ENCODE results near the gene SH3GLB2.

The SH3GLB2 gene

GRCh38 chr9:129075996-129076639 is 48.0 kb upstream of the SH3GLB2 start:
- no peak for DNase-seq (ENCODE audit: low read depth in 1 of 2, low spot score in 1 of 2)
- H3K27ac ChIP-seq (replicated peaks): no peak overlapping the region

GRCh38 chr9:129074106-129074505 is 46.0 kb upstream of the SH3GLB2 start:
- TF ChIP-seq REST (IDR thresholded peaks at IDR 0.05; ENCODE audit: insufficient replicate concordance, low read depth) (no peak), CTCF (IDR thresholded peaks at IDR 0.05; ENCODE audit: insufficient read depth, low read length) (no peak), GABPA (IDR thresholded peaks at IDR 0.05; ENCODE audit: low read depth) (no peak), SPI1 (IDR thresholded peaks at IDR 0.05; ENCODE audit: borderline replicate concordance, low read depth) (no peak), POLR2AphosphoS5 (IDR thresholded peaks at IDR 0.05; ENCODE audit: low read depth) (no peak)
- DNase-seq (ENCODE audit: low read depth in 1 of 2, low spot score in 1 of 2): no peak
- H3K27ac ChIP-seq (replicated peaks): no peak overlapping the region
- no peaks in the 10 kb centered on the region for H3K27me3 ChIP-seq (ENCODE audit: insufficient read depth, poor library complexity, severe bottlenecking)
- H3K4me3 ChIP-seq (replicated peaks; ENCODE audit: insufficient read depth, low read length): no peak overlapping the region

More at GRCh38 chr9:129075996-129076639, 48.0 kb upstream of the SH3GLB2 start:
- no peak overlapping the region for H3K4me3 ChIP-seq (replicated peaks; ENCODE audit: insufficient read depth, low read length)
- TF ChIP-seq SPI1 (IDR thresholded peaks at IDR 0.05; ENCODE audit: borderline replicate concordance, low read depth): no peak
- TF ChIP-seq POLR2AphosphoS5 (IDR thresholded peaks at IDR 0.05; ENCODE audit: low read depth): no peak
- no peak for TF ChIP-seq REST (IDR thresholded peaks at IDR 0.05; ENCODE audit: insufficient replicate concordance, low read depth)
- no peak for TF ChIP-seq CTCF (IDR thresholded peaks at IDR 0.05; ENCODE audit: insufficient read depth, low read length)
- TF ChIP-seq GABPA (IDR thresholded peaks at IDR 0.05; ENCODE audit: low read depth): no peak
- no peaks in the 10 kb centered on the region for H3K27me3 ChIP-seq (ENCODE audit: insufficient read depth, poor library complexity, severe bottlenecking)

- DNase-seq (ENCODE audit: low read depth in 1 of 2, low spot score in 1 of 2): no peak
- no peak for TF ChIP-seq CTCF (IDR thresholded peaks at IDR 0.05; ENCODE audit: insufficient read depth, low read length)
- no peak for TF ChIP-seq GABPA (IDR thresholded peaks at IDR 0.05; ENCODE audit: low read depth)
- no peak for TF ChIP-seq POLR2AphosphoS5 (IDR thresholded peaks at IDR 0.05; ENCODE audit: low read depth)
- TF ChIP-seq REST (IDR thresholded peaks at IDR 0.05; ENCODE audit: insufficient replicate concordance, low read depth): no peak
- TF ChIP-seq SPI1 (IDR thresholded peaks at IDR 0.05; ENCODE audit: borderline replicate concordance, low read depth): no peak
- Histone ChIP-seq H3K27ac (replicated peaks) (no peak overlapping the region), H3K4me3 (replicated peaks; ENCODE audit: insufficient read depth, low read length) (no peak overlapping the region), H3K27me3 (ENCODE audit: insufficient read depth, poor library complexity, severe bottlenecking) (no peaks in the 10 kb centered on the region)
Observed at GRCh38 chr9:129073404-129073803, 45.3 kb upstream of the SH3GLB2 start.

All from HL-60 (cell line).